ENCODE results near the gene ADORA3.

Gene ADORA3

DNA sequence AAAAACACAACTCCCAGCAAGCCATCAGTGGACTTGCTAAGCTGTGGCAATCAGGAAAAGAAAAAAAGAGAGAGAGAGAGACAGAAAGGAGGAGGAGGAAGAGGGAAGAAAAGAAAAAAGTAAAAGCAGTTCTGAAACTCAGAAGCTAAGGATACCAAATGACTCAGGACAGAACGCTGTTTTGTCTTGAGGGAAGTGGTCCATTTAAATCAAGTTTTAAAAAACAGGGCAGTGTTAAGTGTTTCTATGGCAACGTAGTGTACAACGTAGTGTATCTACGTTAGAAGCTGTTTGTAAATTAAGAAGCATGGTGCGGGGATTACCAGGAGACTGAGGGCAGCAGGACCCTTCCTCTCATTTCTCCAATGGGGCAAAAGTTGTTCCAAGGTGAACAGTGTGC lies 5.8 kb downstream of the ADORA3 start:
- Histone ChIP-seq H3K27ac (ENCODE audit: low read length) (peak overlapping the region; percentile 70), H3K9me3 (ENCODE audit: insufficient read depth, low read length) (peaks cover 7% of the 10 kb centered on the region; the same call in 1 of the 2 replicates), H2AFZ (ENCODE audit: low read depth, low read length) (no peak overlapping the region), H3K36me3 (replicated peaks; ENCODE audit: low read depth, low read length) (peaks cover 4% of the 10 kb centered on the region), H3K4me2 (ENCODE audit: low read length) (peak overlapping the region; percentile 57), H3K4me1 (ENCODE audit: low read length) (peaks cover 24% of the 10 kb centered on the region), H3K79me2 (ENCODE audit: low read length) (no peaks in the 10 kb centered on the region), H3K4me3 (ENCODE audit: low read length) (peak overlapping the region; percentile 28), H3K9ac (ENCODE audit: low read length) (peak overlapping the region; percentile 45; the same call in 1 of the 2 replicates), H4K20me1 (ENCODE audit: insufficient read depth, low read length) (no peaks in the 10 kb centered on the region), H3K27me3 (ENCODE audit: low read depth, low read length) (no peaks in the 10 kb centered on the region)
- TF ChIP-seq, protein P1, sequence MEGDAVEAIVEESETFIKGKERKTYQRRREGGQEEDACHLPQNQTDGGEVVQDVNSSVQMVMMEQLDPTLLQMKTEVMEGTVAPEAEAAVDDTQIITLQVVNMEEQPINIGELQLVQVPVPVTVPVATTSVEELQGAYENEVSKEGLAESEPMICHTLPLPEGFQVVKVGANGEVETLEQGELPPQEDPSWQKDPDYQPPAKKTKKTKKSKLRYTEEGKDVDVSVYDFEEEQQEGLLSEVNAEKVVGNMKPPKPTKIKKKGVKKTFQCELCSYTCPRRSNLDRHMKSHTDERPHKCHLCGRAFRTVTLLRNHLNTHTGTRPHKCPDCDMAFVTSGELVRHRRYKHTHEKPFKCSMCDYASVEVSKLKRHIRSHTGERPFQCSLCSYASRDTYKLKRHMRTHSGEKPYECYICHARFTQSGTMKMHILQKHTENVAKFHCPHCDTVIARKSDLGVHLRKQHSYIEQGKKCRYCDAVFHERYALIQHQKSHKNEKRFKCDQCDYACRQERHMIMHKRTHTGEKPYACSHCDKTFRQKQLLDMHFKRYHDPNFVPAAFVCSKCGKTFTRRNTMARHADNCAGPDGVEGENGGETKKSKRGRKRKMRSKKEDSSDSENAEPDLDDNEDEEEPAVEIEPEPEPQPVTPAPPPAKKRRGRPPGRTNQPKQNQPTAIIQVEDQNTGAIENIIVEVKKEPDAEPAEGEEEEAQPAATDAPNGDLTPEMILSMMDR (IDR thresholded peaks at IDR 0.05; ENCODE audit: low read depth, low read length) = no peak
- no peak for TF ChIP-seq EZH2phosphoT487 (IDR thresholded peaks at IDR 0.05; ENCODE audit: low read depth)

DNA sequence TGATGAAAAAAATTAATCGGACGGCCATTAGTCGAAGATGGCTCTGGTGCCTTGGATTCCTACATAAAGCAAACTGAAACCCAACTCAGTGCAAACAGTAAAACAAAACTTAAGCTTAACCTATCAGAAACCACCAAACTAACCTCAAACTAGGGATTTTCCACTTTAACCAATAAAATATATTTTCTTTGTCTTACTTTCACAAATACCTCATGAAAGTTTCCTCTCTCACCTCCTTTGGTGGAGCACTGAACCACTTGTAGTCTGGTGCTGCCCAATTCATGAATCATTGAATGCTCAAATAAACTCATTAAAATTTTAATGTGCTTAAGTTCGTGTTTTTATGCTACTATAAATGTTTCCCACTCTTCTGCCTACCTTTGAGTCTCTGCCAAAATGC lies 7.0 kb downstream of the ADORA3 start:
- Histone ChIP-seq H3K27me3 (ENCODE audit: low read depth, low read length) (no peaks in the 10 kb centered on the region), H3K27ac (ENCODE audit: low read length) (no peak overlapping the region), H3K4me3 (ENCODE audit: low read length) (no peak overlapping the region), H3K79me2 (ENCODE audit: low read length) (no peaks in the 10 kb centered on the region), H3K9me3 (ENCODE audit: insufficient read depth, low read length) (peaks cover 7% of the 10 kb centered on the region; the same call in 1 of the 2 replicates), H3K4me2 (ENCODE audit: low read length) (no peak overlapping the region), H2AFZ (ENCODE audit: low read depth, low read length) (no peak overlapping the region), H3K4me1 (ENCODE audit: low read length) (peaks cover 22% of the 10 kb centered on the region), H4K20me1 (ENCODE audit: insufficient read depth, low read length) (no peaks in the 10 kb centered on the region), H3K9ac (ENCODE audit: low read length) (no peak overlapping the region), H3K36me3 (replicated peaks; ENCODE audit: low read depth, low read length) (peaks cover 4% of the 10 kb centered on the region)
- no peak for TF ChIP-seq EZH2phosphoT487 (IDR thresholded peaks at IDR 0.05; ENCODE audit: low read depth)

DNA sequence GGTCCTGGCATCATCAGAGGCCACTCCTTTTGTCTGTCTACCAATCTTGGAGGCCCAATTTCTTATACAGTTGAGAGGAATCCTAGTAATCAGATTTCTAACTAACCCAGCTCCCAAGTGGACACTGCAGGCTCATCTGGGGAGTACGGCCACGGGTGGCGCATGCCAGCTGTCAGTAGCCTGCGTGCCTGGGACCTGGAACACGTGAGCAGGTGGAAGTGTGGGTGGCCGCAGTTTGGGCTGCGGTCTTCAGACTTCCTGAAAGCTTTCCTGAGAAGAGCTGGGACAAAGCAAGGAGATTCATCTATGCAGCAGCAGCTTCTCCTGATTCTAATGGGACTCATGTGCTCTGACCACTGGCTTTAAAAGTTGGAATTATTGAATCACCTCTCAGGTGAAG lies 12.4 kb downstream of the ADORA3 start:
- H3K79me2 ChIP-seq (ENCODE audit: low read length) = no peaks in the 10 kb centered on the region
- no peaks in the 10 kb centered on the region for H3K4me1 ChIP-seq (ENCODE audit: low read length)
- H3K27me3 ChIP-seq (ENCODE audit: low read depth, low read length) = no peaks in the 10 kb centered on the region
- no peak overlapping the region for H3K27ac ChIP-seq (ENCODE audit: low read length)
- no peak overlapping the region for H3K4me3 ChIP-seq (ENCODE audit: low read length)
- H3K4me2 ChIP-seq (ENCODE audit: low read length) = no peak overlapping the region
- H4K20me1 ChIP-seq (ENCODE audit: insufficient read depth, low read length) = no peaks in the 10 kb centered on the region
- no peak overlapping the region for H3K9ac ChIP-seq (ENCODE audit: low read length)
- no peaks in the 10 kb centered on the region for H3K9me3 ChIP-seq (ENCODE audit: insufficient read depth, low read length)
- no peak overlapping the region for H2AFZ ChIP-seq (ENCODE audit: low read depth, low read length)
- no peaks in the 10 kb centered on the region for H3K36me3 ChIP-seq (replicated peaks; ENCODE audit: low read depth, low read length)
- no peak for TF ChIP-seq EZH2phosphoT487 (IDR thresholded peaks at IDR 0.05; ENCODE audit: low read depth)
- TF ChIP-seq, protein P1 (IDR thresholded peaks at IDR 0.05; ENCODE audit: low read depth, low read length) = no peak

DNA sequence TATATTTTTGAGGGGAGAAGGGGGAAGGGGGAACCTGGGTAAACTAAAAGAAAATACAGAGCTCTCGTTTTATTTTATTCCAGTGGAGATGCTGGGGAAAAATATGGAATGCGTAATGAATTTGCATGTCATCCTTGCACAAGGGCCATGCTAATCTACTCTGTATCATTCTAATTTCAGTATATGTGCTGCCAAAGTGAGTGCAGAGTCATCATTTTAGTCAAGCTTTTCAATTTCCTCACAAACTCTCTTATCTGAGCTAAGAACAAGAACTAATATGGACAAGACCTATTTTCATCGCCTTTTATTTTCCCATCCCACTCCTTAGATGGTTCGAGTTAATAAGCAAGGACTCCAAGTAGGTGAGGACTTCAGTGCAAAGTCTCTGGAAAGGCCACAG lies 13.2 kb downstream of the ADORA3 start:
- Histone ChIP-seq H2AFZ (ENCODE audit: low read depth, low read length) (no peak overlapping the region), H3K4me3 (ENCODE audit: low read length) (no peak overlapping the region), H3K4me1 (ENCODE audit: low read length) (no peaks in the 10 kb centered on the region), H3K9ac (ENCODE audit: low read length) (no peak overlapping the region), H3K36me3 (replicated peaks; ENCODE audit: low read depth, low read length) (no peaks in the 10 kb centered on the region), H3K27ac (ENCODE audit: low read length) (no peak overlapping the region), H3K9me3 (ENCODE audit: insufficient read depth, low read length) (no peaks in the 10 kb centered on the region), H3K79me2 (ENCODE audit: low read length) (no peaks in the 10 kb centered on the region), H3K27me3 (ENCODE audit: low read depth, low read length) (no peaks in the 10 kb centered on the region), H4K20me1 (ENCODE audit: insufficient read depth, low read length) (no peaks in the 10 kb centered on the region), H3K4me2 (ENCODE audit: low read length) (no peak overlapping the region)
- TF ChIP-seq, protein P1 (IDR thresholded peaks at IDR 0.05; ENCODE audit: low read depth, low read length) = no peak
- TF ChIP-seq EZH2phosphoT487 (IDR thresholded peaks at IDR 0.05; ENCODE audit: low read depth) = no peak

DNA sequence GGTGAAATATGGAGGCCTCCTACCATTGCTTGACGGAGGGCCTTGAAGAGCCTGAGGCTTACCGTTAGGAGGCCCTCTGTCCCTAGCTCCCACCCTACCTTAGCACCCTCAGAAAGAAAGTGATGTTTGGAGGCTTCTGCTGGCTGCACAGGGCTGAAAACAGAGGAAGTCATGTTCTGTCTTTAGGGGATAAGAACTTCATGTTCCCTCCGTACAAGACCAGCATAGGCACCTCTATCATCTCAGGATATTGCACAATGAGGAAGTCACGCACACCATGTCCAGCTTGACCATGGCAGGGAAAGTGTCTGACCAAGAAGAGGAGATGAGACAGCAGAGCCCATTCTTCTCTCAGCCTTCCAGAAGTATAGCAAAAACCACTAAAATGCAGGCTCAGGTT lies 13.8 kb downstream of the ADORA3 start:
- Histone ChIP-seq H3K4me1 (ENCODE audit: low read length) (no peaks in the 10 kb centered on the region), H3K9ac (ENCODE audit: low read length) (no peak overlapping the region), H2AFZ (ENCODE audit: low read depth, low read length) (no peak overlapping the region), H3K4me2 (ENCODE audit: low read length) (no peak overlapping the region), H3K36me3 (replicated peaks; ENCODE audit: low read depth, low read length) (no peaks in the 10 kb centered on the region), H4K20me1 (ENCODE audit: insufficient read depth, low read length) (no peaks in the 10 kb centered on the region), H3K27me3 (ENCODE audit: low read depth, low read length) (no peaks in the 10 kb centered on the region), H3K4me3 (ENCODE audit: low read length) (no peak overlapping the region), H3K9me3 (ENCODE audit: insufficient read depth, low read length) (no peaks in the 10 kb centered on the region), H3K79me2 (ENCODE audit: low read length) (no peaks in the 10 kb centered on the region), H3K27ac (ENCODE audit: low read length) (no peak overlapping the region)
- no peak for TF ChIP-seq EZH2phosphoT487 (IDR thresholded peaks at IDR 0.05; ENCODE audit: low read depth)
- TF ChIP-seq, protein P1 (IDR thresholded peaks at IDR 0.05; ENCODE audit: low read depth, low read length) = no peak

Measured in OCI-LY3 (cell line).